22Rv1 (cell line): ENCODE results near the gene SYT13.

ENCODE experiments used
- ZFX ChIP-seq: fragments of 450-650 bp; IDR thresholded peaks from 2 replicates; pipeline ENCODE4 v1.6.1; 2017; ENCODE audit warnings: antibody characterized with exemption, borderline replicate concordance
- TF ChIP-seq, protein P1 (sequence below): fragments of 450-650 bp; IDR thresholded peaks from 2 replicates; pipeline ENCODE4 v1.5.1; 2017; ENCODE audit warnings: mild to moderate bottlenecking

GRCh38 chr11:45193695-45194094, 92.4 kb downstream of the SYT13 start:
- TF ChIP-seq, protein P1, sequence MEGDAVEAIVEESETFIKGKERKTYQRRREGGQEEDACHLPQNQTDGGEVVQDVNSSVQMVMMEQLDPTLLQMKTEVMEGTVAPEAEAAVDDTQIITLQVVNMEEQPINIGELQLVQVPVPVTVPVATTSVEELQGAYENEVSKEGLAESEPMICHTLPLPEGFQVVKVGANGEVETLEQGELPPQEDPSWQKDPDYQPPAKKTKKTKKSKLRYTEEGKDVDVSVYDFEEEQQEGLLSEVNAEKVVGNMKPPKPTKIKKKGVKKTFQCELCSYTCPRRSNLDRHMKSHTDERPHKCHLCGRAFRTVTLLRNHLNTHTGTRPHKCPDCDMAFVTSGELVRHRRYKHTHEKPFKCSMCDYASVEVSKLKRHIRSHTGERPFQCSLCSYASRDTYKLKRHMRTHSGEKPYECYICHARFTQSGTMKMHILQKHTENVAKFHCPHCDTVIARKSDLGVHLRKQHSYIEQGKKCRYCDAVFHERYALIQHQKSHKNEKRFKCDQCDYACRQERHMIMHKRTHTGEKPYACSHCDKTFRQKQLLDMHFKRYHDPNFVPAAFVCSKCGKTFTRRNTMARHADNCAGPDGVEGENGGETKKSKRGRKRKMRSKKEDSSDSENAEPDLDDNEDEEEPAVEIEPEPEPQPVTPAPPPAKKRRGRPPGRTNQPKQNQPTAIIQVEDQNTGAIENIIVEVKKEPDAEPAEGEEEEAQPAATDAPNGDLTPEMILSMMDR, result no peak
- TF ChIP-seq ZFX, result no peak
